ENCODE results near the gene SLC22A6. TPM values are rescaled to one million over a fixed set of nuclear protein-coding genes. Genes with fewer than 3 reads are reported as not detected.
"Not testable (repeated sequence)": the region's sequence is repeated elsewhere in the genome, so short reads cannot be mapped to it uniquely, and the experiment has no call there.

The SLC22A6 gene
- polyA plus RNA-seq, 10 donors = 0.07 to 0.10 (median 0.10) TPM; not detected in 7

- no peak for DNase-seq
These were observed 429 bp upstream of the SLC22A6 start for GRCh38 chr11:62985041-62985750.

GRCh38 chr11:62983536-62984199 is 1.1 kb downstream of the SLC22A6 start:
- DNase-seq = no peak

GRCh38 chr11:62981743-62982142 is 3.0 kb downstream of the SLC22A6 start:
- DNase-seq = no peak

- DNase-seq = peak in 2 of 3 donors; percentile 16 to 21
These were observed 4.5 kb downstream of the SLC22A6 start for GRCh38 chr11:62980133-62980760.

- DNase-seq = no peak
These were observed 8.7 kb downstream of the SLC22A6 start for GRCh38 chr11:62976109-62976508.

- DNase-seq = peak; percentile 24 to 54 (median 26)
These were observed 9.8 kb downstream of the SLC22A6 start for GRCh38 chr11:62974848-62975522.

GRCh38 chr11:62965574-62965973 is 19.2 kb downstream of the SLC22A6 start:
- DNase-seq = no peak

- DNase-seq = no peak
These were observed 22.4 kb downstream of the SLC22A6 start for GRCh38 chr11:62962391-62962790.

GRCh38 chr11:62961017-62961570 is 23.7 kb downstream of the SLC22A6 start:
- no peak for DNase-seq

GRCh38 chr11:62959422-62959980 is 25.3 kb downstream of the SLC22A6 start:
- DNase-seq = no peak

GRCh38 chr11:62958547-62959421 is 26.0 kb downstream of the SLC22A6 start:
- DNase-seq = peak; percentile 78 to 92 (median 87)

GRCh38 chr11:62957147-62957546 is 27.6 kb downstream of the SLC22A6 start:
- DNase-seq = no peak

- no peak for DNase-seq
These were observed 30.3 kb downstream of the SLC22A6 start for GRCh38 chr11:62954478-62954877.

GRCh38 chr11:62953811-62954210 is 31.0 kb downstream of the SLC22A6 start:
- DNase-seq = no peak

- no peak for DNase-seq
These were observed 35.9 kb downstream of the SLC22A6 start for GRCh38 chr11:62948765-62949320.

- DNase-seq = not testable (repeated sequence)
These were observed 39.2 kb downstream of the SLC22A6 start for GRCh38 chr11:62945538-62945937.

GRCh38 chr11:62937528-62937927 is 47.2 kb downstream of the SLC22A6 start:
- DNase-seq = not testable (repeated sequence)

GRCh38 chr11:62934496-62934785 is 50.3 kb downstream of the SLC22A6 start:
- DNase-seq = no peak

- no peak for DNase-seq
These were observed 50.8 kb downstream of the SLC22A6 start for GRCh38 chr11:62933750-62934495.

- no peak for DNase-seq
These were observed 51.5 kb downstream of the SLC22A6 start for GRCh38 chr11:62933285-62933684.
